BJ (cell line): Measurements from ENCODE around the gene PI4KB. TPM values are rescaled to one million over a fixed set of nuclear protein-coding genes. Genes with fewer than 3 reads are reported as not detected.

Experiments used
- CTCF ChIA-PET: fragments of 350-600 bp; formaldehyde crosslinking; extraction: SDS; loops from one replicate; lab custom pipeline; 2021; ENCODE audit warnings: antibody characterized with exemption, inconsistent platforms; lab: Yijun Ruan, JAX
- POLR2A ChIA-PET: fragments of 300-600 bp; sonication (Branson Sonifier 250); formaldehyde crosslinking; extraction: SDS; loops from one replicate; lab custom pipeline; 2021; ENCODE audit warnings: antibody characterized with exemption; lab: Charles Lee
- DNase-seq: peaks from one replicate; pipeline ENCODE4 v3.0.0-alpha.2; 2011; ENCODE audit warnings: low read depth
- H3K27me3 ChIP-seq: 2 replicates; pipeline ENCODE4 v1.6.0; 2011; ENCODE audit warnings: low read length; ENCODE audit not compliant: control insufficient read depth, insufficient read depth
- H3K36me3 ChIP-seq: 2 replicates; pipeline ENCODE4 v1.5.1; 2011; ENCODE audit warnings: low read length; ENCODE audit not compliant: control insufficient read depth, insufficient read depth
- H3K4me3 ChIP-seq: 2 replicates; pipeline ENCODE4 v1.5.1; 2011; ENCODE audit warnings: low read depth, mild to moderate bottlenecking, control low read depth, low read length
- polyA plus RNA-seq: library from polyadenylated mRNA; depleted of rRNA; stranded (reverse); fragments of >200 nt; gene quantifications from 2 replicates; pipeline ENCODE4 v1.2.3, GENCODE V29; 2011; rRNA removed
- small RNA-seq: library from RNA; depleted of rRNA; stranded (forward); fragments of <200 nt; gene quantifications from one replicate; pipeline ENCODE3, GENCODE V24; 2012; ENCODE audit warnings: low replicate concordance, low read depth; ENCODE audit not compliant: insufficient read length
- TF ChIP-seq, protein P1 (sequence below): IDR thresholded peaks from 2 replicates; pipeline ENCODE4 v1.5.1; 2011; ENCODE audit warnings: low read depth, mild to moderate bottlenecking, control low read depth, inconsistent platforms, low read length, moderate library complexity; ENCODE audit not compliant: insufficient read depth

Gene PI4KB
- polyA plus RNA-seq, 1 experiment: 98.2 TPM

DNA sequence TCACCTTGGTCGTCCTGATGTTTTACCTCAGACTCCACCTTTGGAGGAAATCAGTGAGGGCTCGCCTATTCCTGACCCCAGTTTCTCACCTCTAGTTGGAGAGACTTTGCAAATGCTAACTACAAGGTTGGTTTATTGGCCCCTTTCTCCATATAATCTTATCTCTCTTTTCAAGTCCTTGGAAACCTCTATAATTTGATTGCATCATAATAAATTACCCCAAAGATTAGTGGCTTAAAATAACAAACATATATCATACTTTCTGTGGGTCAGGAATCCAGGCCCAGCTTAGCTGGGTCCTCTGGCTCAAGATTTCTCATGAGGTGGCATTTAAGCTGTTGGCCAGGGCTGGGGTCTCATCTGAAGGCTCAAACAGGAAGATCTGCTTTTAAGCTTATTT is 84.8 kb downstream of the PI4KB start:
- no peak for DNase-seq
- TF ChIP-seq, protein P1, sequence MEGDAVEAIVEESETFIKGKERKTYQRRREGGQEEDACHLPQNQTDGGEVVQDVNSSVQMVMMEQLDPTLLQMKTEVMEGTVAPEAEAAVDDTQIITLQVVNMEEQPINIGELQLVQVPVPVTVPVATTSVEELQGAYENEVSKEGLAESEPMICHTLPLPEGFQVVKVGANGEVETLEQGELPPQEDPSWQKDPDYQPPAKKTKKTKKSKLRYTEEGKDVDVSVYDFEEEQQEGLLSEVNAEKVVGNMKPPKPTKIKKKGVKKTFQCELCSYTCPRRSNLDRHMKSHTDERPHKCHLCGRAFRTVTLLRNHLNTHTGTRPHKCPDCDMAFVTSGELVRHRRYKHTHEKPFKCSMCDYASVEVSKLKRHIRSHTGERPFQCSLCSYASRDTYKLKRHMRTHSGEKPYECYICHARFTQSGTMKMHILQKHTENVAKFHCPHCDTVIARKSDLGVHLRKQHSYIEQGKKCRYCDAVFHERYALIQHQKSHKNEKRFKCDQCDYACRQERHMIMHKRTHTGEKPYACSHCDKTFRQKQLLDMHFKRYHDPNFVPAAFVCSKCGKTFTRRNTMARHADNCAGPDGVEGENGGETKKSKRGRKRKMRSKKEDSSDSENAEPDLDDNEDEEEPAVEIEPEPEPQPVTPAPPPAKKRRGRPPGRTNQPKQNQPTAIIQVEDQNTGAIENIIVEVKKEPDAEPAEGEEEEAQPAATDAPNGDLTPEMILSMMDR: no peak
- no peak overlapping the region for H3K4me3 ChIP-seq
- ChIA-PET CTCF (interaction anchor here (0.6 to 2.5 kb wide), 2 partner anchors 10 to 248 kb away, joined by 3 to 13 read pairs; no protein-coding TSS in a partner anchor), POLR2A (no interaction called here)
- peaks cover 30% of the 10 kb centered on the region for H3K36me3 ChIP-seq
- no peaks in the 10 kb centered on the region for H3K27me3 ChIP-seq

Small RNA genes within 50 kb of the gene (small RNA-seq; reads per million reads assigned to genes)
- gene RN7SL444P: not detected

Other genes starting within 250 kb of the PI4KB start
- gene SEMA6C, start 180.8 kb downstream of the PI4KB start, polyA plus RNA-seq: 1.5 and 1.8 TPM in 2 replicates
- gene TNFAIP8L2, start 170.8 kb downstream of the PI4KB start, polyA plus RNA-seq: not detected in 2 replicates
- gene LYSMD1, start 161.5 kb downstream of the PI4KB start, polyA plus RNA-seq: 8.5 and 10.2 TPM in 2 replicates
- 27.4 and 29.7 TPM in 2 replicates for gene SCNM1, start 161.3 kb downstream of the PI4KB start, polyA plus RNA-seq
- gene TMOD4, start 151.4 kb downstream of the PI4KB start, polyA plus RNA-seq: 0.16 and 0.18 TPM in 2 replicates
- 60.4 and 71.0 TPM in 2 replicates for gene VPS72, start 137.2 kb downstream of the PI4KB start, polyA plus RNA-seq
- gene PIP5K1A, start 128.9 kb downstream of the PI4KB start, polyA plus RNA-seq: 138 and 171 TPM in 2 replicates
- 199 and 255 TPM in 2 replicates for gene PSMD4, start 72.7 kb downstream of the PI4KB start, polyA plus RNA-seq
- gene ZNF687, start 45.1 kb downstream of the PI4KB start, polyA plus RNA-seq: 12.5 and 19.8 TPM in 2 replicates
- 25.5 and 29.9 TPM in 2 replicates for gene RFX5, start 19.8 kb upstream of the PI4KB start, polyA plus RNA-seq
- 27.9 and 47.9 TPM in 2 replicates for gene SELENBP1, start 45.3 kb upstream of the PI4KB start, polyA plus RNA-seq
- 467 and 468 TPM in 2 replicates for gene PSMB4, start 72.2 kb upstream of the PI4KB start, polyA plus RNA-seq
- 37.1 and 39.8 TPM in 2 replicates for gene POGZ, start 132.1 kb upstream of the PI4KB start, polyA plus RNA-seq
- gene CGN, start 184.0 kb upstream of the PI4KB start, polyA plus RNA-seq: 0.05 TPM in 1 of 2 replicates, not detected in the other
- 14.3 and 18.1 TPM in 2 replicates for gene TUFT1, start 212.9 kb upstream of the PI4KB start, polyA plus RNA-seq